Lower lobe of right lung (tissue), 2 donors: ENCODE measurements around the gene MRPS23. TPM values are rescaled to one million over a fixed set of nuclear protein-coding genes. Genes with fewer than 3 reads are reported as not detected.

Source experiments
- ATAC-seq, 2 donors: fragments of 200-7000 bp; cut with Tn5 transposase; one replicate each; pipeline ENCODE4 v1.9.1; 2020 to 2022; ENCODE audit warnings: mild to moderate bottlenecking in 2 of 2, moderate library complexity in 2 of 2
- DNase-seq: peaks from one replicate; pipeline ENCODE4 v3.0.0-alpha.2; 2020
- H3K27ac ChIP-seq: fragments of 200-600 bp; one replicate; pipeline ENCODE4 v1.8.0; 2022
- H3K27me3 ChIP-seq: fragments of 200-600 bp; one replicate; pipeline ENCODE4 v1.8.0; 2022; ENCODE audit warnings: low read depth
- H3K36me3 ChIP-seq: fragments of 200-600 bp; one replicate; pipeline ENCODE4 v1.8.0; 2022; ENCODE audit warnings: mild to moderate bottlenecking
- H3K4me1 ChIP-seq: fragments of 200-600 bp; one replicate; pipeline ENCODE4 v1.8.0; 2022
- H3K4me3 ChIP-seq: fragments of 200-600 bp; one replicate; pipeline ENCODE4 v1.8.0; 2022; ENCODE audit warnings: mild to moderate bottlenecking
- H3K9me3 ChIP-seq: fragments of 200-600 bp; one replicate; pipeline ENCODE4 v1.8.0; 2022
- intact Hi-C: fragments of 100-400 bp; cut with DNase I; formaldehyde crosslinking; loops from one replicate; pipeline ENCODE4 v1.11.0; 2022
- total RNA-seq: library from RNA; stranded (reverse); fragmentation: NEBNext Ultra II Directional; extraction: Animal tissue kit (Norgen Biotek cat#: 25700); gene quantifications from one replicate; pipeline ENCODE4 v1.2.1, GENCODE V29; 2021
- TF ChIP-seq, protein P1 (sequence below): fragments of 200-600 bp; IDR thresholded peaks from one replicate; pipeline ENCODE4 v1.8.0; 2022; ENCODE audit warnings: antibody characterized with exemption, mild to moderate bottlenecking
- donor health status: DM: no; HTN: yes; CAD: no; lungs with severe emphysema.

MRPS23 gene
- total RNA-seq, 1 donor from 2014 or later, result 35.4 TPM

- H3K9me3 ChIP-seq, result peaks cover 4% of the 10 kb centered on the region
- no peak overlapping the region for H3K4me3 ChIP-seq
- TF ChIP-seq, protein P1, sequence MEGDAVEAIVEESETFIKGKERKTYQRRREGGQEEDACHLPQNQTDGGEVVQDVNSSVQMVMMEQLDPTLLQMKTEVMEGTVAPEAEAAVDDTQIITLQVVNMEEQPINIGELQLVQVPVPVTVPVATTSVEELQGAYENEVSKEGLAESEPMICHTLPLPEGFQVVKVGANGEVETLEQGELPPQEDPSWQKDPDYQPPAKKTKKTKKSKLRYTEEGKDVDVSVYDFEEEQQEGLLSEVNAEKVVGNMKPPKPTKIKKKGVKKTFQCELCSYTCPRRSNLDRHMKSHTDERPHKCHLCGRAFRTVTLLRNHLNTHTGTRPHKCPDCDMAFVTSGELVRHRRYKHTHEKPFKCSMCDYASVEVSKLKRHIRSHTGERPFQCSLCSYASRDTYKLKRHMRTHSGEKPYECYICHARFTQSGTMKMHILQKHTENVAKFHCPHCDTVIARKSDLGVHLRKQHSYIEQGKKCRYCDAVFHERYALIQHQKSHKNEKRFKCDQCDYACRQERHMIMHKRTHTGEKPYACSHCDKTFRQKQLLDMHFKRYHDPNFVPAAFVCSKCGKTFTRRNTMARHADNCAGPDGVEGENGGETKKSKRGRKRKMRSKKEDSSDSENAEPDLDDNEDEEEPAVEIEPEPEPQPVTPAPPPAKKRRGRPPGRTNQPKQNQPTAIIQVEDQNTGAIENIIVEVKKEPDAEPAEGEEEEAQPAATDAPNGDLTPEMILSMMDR, result no peak
- H3K36me3 ChIP-seq, result no peaks in the 10 kb centered on the region
- no peak for DNase-seq
- H3K27me3 ChIP-seq, result peaks cover 3% of the 10 kb centered on the region
- intact Hi-C loops, result no loop called here
- no peak for ATAC-seq
- H3K27ac ChIP-seq, result no peak overlapping the region
- H3K4me1 ChIP-seq, result peaks cover 11% of the 10 kb centered on the region
Measured at GRCh38 chr17:57806167-57806830, 43.5 kb downstream of the MRPS23 start.

DNA sequence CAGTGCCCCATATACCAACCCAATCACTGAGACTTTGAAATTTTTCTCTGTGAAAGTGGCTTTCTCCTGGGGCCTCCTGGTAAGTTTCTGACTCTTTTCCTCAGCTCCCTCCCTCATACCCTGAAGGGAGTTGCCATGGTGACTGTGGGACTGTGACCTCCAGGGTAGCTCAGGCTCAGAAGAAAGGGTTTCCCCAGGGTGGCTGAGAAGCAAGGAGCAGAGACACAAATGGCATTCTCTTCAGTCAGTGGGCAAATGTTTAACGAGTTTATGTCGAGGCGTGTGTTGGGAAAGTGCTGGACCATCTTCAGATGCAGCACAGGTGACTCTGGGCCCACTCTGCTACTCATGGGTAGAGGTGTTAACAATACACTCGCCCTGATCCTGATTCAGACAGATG lies 46.8 kb downstream of the MRPS23 start:
- no peak for DNase-seq
- intact Hi-C loops, result no loop called here
- no peaks in the 10 kb centered on the region for H3K36me3 ChIP-seq
- H3K27ac ChIP-seq, result no peak overlapping the region
- H3K4me3 ChIP-seq, result no peak overlapping the region
- TF ChIP-seq, protein P1, result no peak
- peaks cover 3% of the 10 kb centered on the region for H3K27me3 ChIP-seq
- peaks cover 10% of the 10 kb centered on the region for H3K9me3 ChIP-seq
- H3K4me1 ChIP-seq, result no peaks in the 10 kb centered on the region
- no peak for ATAC-seq

DNA sequence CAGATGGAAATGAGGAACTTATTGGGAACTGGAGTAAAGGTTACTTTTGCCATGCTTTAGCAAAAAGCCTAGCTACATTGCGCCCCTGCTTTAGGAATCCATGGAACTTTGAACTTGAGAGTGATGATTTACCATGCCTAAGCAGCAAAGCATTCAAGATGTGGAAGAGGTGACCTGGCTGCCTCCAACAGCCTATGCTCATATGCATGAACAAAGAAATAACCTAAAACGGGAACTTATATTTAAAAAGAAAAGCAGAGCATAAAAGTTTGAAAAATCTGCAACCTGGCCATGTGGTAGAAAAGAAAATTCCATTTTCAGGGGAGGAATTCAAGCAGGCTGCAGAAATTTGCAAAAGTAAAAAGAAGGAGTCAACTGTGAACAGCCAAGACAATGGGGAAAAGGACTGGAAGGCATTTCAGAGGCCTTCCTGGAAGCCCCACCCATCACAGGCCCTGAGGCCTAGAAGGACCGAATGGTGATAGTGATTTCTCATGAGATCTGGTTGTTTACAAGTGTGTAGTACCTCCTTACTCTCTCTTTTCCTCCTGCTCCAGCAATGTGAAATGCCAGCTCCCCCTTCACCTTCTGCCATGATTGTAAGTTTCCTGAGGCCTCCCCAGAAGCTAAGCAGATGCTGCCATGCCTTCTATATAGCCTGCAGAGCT lies 48.7 kb downstream of the MRPS23 start:
- ATAC-seq (no peak), DNase-seq (no peak)
- intact Hi-C loops, result no loop called here
- H3K4me3 ChIP-seq, result no peak overlapping the region
- H3K27me3 ChIP-seq, result peaks cover 1% of the 10 kb centered on the region
- H3K9me3 ChIP-seq, result peaks cover 10% of the 10 kb centered on the region
- H3K27ac ChIP-seq, result no peak overlapping the region
- no peaks in the 10 kb centered on the region for H3K36me3 ChIP-seq
- H3K4me1 ChIP-seq, result no peaks in the 10 kb centered on the region
- TF ChIP-seq, protein P1, result no peak

DNA sequence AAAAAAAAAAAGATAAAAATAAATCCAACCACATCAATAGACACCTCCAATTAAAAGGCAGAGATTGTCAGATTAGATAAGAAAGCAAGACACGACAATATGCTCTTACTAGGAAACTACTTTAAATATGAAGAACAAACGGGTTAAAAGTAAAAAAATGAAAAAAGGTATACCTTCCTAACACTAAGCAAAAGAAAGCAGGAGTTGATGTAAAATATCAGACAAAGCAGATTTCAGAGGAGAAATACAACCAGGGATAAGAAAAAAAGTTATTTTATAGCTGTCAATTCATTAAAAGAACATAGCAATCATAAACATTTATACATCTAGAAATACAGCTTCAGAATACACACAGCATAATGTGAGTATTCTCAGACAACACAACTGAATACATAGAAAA lies 55.0 kb downstream of the MRPS23 start:
- intact Hi-C loops, result no loop called here
- peaks cover 4% of the 10 kb centered on the region for H3K27me3 ChIP-seq
- TF ChIP-seq, protein P1, result no peak
- no peaks in the 10 kb centered on the region for H3K36me3 ChIP-seq
- no peaks in the 10 kb centered on the region for H3K4me1 ChIP-seq
- DNase-seq (no peak), ATAC-seq (no peak)
- no peak overlapping the region for H3K27ac ChIP-seq
- H3K9me3 ChIP-seq, result no peaks in the 10 kb centered on the region
- H3K4me3 ChIP-seq, result no peak overlapping the region

DNA sequence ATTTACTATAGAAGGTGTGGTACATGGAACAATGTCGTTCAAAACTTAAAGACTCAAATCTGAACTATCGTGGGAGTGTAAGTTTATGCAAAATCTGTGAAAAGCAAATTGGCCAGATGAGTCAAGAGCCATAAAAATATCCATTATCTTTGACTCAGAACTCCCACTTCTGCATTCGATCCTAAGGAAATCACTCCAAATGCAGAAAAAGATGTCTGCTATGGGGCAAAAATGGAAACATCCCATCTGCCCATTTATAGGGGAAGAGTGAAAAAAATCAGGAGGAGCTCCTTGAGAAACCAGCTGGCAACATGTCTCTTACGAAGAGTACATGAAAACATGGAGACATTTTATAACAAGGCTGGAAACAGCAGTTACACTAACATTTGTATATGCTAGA lies 61.1 kb downstream of the MRPS23 start:
- no peak for DNase-seq
- Histone ChIP-seq H3K36me3 (no peaks in the 10 kb centered on the region), H3K27me3 (peaks cover 12% of the 10 kb centered on the region), H3K27ac (no peak overlapping the region), H3K9me3 (no peaks in the 10 kb centered on the region), H3K4me1 (no peaks in the 10 kb centered on the region), H3K4me3 (no peak overlapping the region)
- intact Hi-C loops, result no loop called here
- TF ChIP-seq, protein P1, result no peak
- ATAC-seq, result no peak
